Activated CD4-positive, CD25-positive, alpha-beta regulatory T cell treated with anti-CD3 and anti-CD28 coated beads, Interleukin-2, amount 50 U/mL, for 72 hours (primary cell): ENCODE measurements around the gene SPON2.
"Not testable (repeated sequence)": the region's sequence is repeated elsewhere in the genome, so short reads cannot be mapped to it uniquely, and the experiment has no call there.

Source experiments
- DNase-seq: peaks from one replicate; pipeline ENCODE4 v3.0.0; 2021

The SPON2 gene

DNA sequence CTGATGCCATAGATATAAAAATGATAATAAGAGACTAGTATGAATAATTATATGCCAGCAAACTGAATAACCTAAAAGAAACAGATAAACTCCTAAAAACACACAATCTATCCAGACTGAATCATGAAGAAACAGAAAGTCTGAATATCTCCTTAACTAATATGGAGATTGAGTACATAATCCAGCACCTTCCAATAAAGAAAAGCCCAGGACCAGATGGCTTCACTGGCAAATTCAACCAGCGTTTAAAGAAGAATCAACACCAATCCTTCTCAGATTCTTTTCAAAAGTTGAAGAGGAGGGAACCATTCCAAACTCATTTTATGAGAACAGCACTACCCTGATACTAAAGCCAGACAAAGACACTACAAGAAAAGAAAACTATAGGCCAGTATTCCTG is 32.5 kb downstream of the SPON2 start:
- DNase-seq, result no peak

DNA sequence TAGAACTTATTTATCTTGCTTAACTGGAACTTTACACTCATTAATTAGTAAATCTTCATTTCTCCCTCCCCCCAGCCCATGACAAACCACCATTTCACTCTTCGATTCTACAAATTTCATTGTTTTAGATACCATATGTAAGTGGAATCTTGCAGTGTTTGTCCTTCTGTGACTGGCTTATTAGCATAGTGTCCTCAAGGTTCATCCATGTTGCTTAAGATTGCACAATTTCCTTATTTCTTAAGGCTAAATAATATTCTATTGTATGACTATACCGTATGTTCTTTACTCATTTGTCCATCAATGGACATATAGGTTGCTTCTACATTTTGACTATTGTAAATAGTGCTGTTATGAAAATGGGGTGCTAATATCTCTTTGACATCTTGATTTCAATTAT is 34.5 kb downstream of the SPON2 start:
- DNase-seq, result no peak

DNA sequence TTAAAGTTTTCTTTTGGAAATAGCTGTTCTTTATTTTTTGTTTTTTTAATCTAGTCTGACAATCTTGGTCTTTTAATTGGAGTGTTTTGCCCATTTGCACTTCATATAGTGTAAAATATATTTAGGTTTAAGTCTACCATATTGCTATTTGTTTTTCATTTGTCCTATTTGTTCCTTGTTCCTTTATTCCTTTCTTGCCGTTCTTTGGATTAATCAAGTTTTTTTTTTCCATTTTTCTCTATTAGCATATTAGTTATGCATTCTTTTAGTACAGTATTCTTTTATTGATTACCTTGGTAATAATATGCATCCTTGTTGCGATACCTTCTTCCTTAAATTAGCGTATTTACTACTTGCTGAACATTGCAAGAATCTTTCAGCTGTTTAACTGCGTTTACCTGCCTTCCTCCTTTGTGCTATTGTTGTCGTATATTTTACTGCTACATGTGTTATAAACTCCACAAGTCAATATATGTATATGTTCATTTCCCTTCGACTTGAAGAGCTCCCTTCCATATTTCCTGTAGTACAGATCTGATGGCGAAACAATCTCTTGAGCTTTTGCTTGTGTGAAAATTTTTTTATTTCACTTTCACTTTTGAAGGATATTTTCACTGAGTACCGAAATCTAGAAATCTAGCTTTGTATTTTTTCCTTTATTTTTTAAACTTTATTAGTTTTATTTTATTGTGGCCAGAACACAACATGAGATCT is 35.2 kb downstream of the SPON2 start:
- no peak for DNase-seq

DNA sequence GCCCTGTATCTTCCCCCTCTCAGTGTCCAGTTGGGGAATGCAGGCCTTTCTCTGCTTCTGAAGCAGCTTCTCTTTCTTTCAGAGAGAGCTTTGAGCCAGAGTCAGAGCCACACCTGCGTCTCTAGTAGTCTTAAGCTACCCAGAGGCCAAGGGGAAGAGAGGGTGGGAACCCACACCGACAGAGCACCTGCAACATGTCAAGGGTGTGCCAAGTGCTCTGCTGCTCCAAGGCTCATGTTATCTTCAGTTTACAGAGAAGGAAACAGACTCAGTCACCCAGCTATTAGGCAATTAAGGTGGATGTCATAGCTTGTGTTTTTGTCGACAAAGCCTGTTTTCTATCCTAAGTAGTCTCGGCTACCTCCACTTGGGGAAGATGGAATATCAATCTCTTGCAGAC is 36.3 kb downstream of the SPON2 start:
- no peak for DNase-seq

DNA sequence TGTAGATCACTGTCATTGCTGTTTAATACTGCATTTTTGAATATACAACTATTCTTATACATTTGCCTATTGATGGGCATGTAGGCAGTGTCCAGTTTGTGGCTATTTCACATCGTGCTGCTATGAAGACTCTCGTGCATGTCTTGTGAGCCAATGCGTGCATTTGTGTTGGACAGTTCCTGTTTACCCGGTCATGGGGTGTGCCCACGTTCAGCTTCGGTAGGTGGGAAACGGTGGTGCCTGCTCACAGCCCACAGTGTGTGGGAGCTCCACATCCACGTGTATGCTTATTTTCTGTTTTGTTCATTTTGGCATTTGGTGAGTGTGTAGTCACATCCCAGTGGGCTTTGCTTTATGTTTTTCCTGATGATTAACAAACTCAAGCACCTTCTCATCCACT is 39.4 kb downstream of the SPON2 start:
- DNase-seq, result no peak

DNA sequence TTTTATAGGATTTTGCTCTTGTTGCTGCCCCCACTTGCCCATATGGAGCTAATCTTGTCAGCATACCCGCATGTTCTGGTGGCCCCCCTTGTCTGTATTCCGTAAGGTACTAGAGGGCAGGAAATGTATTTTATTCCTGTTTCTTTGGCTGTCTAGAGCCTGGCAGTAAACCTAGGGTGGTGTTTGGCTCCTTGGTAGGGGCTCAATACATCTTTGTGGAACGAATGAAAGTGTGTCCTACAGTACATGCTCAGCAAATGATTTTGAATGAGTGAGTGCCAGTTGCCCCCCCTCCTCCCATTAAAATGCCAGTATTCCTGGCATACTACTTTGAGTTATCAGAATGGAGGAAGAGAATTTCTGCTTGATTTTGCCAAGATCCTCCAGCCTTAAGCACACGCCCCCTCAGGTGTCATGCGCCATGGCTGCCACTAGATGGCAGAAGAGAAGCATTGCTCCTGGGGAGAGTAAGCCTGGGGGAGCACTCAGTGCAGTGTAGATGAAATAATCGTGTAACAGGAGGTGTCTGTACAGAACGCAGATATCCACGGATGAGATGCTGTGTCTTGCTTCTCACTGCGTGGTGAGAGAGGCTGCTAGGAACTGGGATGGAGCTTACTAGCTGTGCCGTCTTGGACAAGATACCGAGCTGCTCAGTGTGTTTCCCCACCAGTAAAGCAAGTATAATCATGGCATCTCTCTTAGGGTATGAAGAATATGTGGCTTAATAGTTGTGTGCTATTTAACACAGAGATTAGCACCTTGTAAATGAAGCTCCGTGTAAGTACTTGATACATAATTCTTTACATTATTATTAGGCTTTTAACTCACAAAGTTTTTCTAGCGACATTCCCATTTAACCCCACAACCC is 41.8 kb downstream of the SPON2 start:
- peak; percentile 75 for DNase-seq

DNA sequence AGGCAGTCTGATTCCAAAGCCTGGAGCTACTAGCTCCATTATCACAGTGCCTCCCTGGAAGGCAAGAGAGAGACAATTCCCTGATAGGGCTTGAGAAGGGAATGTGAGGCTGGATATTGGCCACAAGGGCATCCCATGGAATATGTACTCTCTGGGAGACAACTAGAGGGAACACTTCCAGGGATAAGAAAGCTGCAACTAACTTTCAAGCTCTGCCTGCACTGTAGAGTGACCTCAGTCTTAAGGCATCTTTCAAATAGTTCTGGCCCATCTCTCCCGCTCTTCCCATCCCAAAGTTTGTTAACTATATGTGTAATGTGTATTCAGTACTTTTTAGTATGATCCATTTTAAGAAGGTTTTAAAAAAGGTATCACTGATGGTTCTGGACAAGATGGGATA is 45.9 kb downstream of the SPON2 start:
- DNase-seq, result no peak

DNA sequence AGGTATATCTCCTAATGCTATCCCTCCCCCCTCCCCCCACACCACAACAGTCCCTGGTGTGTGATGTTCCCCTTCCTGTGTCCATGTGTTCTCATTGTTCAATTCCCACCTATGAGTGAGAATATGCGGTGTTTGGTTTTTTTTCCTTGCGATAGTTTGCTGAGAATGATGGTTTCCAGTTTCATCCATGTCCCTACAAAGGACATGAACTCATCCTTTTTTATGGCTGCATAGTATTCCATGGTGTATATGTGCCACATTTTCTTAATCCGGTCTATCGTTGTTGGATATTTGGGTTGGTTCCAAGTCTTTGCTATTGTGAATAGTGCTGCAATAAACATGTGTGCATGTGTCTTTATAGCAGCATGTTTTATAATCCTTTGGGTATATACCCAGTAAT is 46.9 kb downstream of the SPON2 start:
- DNase-seq, result not testable (repeated sequence)

DNA sequence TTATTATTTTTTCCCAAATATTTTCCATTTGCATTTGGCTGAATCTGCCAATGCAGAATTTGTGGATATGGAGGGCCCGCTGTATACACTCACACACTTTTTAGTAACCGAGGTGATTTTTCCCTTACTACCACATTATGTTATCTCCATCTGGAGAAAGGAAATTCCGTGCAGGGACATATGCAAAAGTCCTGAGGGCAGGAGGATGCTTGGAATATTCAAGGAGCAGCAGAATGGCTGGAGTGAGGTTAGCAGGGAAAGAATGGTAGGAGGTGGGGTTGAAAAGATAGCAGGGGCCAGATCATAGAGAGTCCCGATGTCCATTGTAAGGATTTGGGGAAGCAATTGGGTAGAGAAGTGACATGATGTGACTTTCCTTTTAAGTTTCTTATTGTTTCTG is 47.6 kb downstream of the SPON2 start:
- DNase-seq, result no peak

DNA sequence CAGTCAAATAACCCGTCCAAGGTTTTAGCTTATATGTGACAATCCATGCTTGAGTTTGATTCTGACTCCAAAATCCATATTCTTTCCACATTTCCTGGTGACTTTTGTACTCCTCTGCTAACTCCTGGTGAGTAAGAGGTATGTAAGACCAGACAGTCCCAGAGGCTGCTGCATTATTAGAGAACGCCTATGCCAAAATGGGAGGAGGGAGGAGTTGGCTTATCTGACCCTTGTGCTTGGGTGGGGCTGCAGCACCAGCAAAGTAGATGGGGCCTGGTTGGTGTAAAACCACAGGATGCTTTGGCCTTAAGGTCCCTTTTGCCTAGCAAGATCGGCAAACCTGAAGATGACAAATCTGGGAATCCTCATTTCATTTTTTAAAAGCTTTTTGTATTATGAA is 49.9 kb downstream of the SPON2 start:
- DNase-seq, result no peak
